B cell (primary cell): ENCODE measurements around the gene SNTB2.

ENCODE experiments used
- CTCF ChIP-seq: fragments of 200-600 bp; IDR thresholded peaks from one replicate; pipeline ENCODE4 v1.8.0; 2022; ENCODE audit warnings: antibody characterized with exemption, mild to moderate bottlenecking
- EZH2 ChIP-seq: IDR thresholded peaks from 2 replicates; pipeline ENCODE4 v1.6.1; 2012; ENCODE audit warnings: borderline replicate concordance, low read depth, mild to moderate bottlenecking, moderate library complexity, low read length; ENCODE audit not compliant: insufficient read depth, poor library complexity, severe bottlenecking

GRCh38 chr16:69307856-69308255, 120.9 kb downstream of the SNTB2 start:
- TF ChIP-seq CTCF, result no peak
- TF ChIP-seq EZH2, result no peak
